Mesendoderm (in vitro differentiated cells): Measurements from ENCODE around the gene SVIL.
"Not testable (repeated sequence)": the region's sequence is repeated elsewhere in the genome, so short reads cannot be mapped to it uniquely, and the experiment has no call there.

Source experiments
- DNase-seq: peaks from one replicate; pipeline ENCODE4 v3.0.0; 2013
- H2AK5ac ChIP-seq: 2 replicates; pipeline ENCODE4 v1.6.1; 2013; ENCODE audit warnings: low read length, inconsistent platforms
- H2BK120ac ChIP-seq: 2 replicates; pipeline ENCODE4 v1.6.1; 2013; ENCODE audit warnings: low read depth, mild to moderate bottlenecking, low read length, moderate library complexity, mixed read lengths
- H2BK15ac ChIP-seq: replicated peaks from 2 replicates; pipeline ENCODE4 v1.6.1; 2013; ENCODE audit warnings: low read depth, mild to moderate bottlenecking, moderate library complexity
- H2BK5ac ChIP-seq: 2 replicates; pipeline ENCODE4 v1.6.1; 2013; ENCODE audit warnings: low read length, inconsistent platforms
- H3K18ac ChIP-seq: 2 replicates; pipeline ENCODE4 v1.6.1; 2013; ENCODE audit warnings: mild to moderate bottlenecking, low read length, mixed read lengths
- H3K23ac ChIP-seq: one replicate; pipeline ENCODE4 v1.6.1; 2013; ENCODE audit warnings: low read length
- H3K27ac ChIP-seq: 2 replicates; pipeline ENCODE4 v1.5.1; 2013; ENCODE audit warnings: low read depth, mild to moderate bottlenecking, inconsistent platforms, low read length, moderate library complexity
- H3K27me3 ChIP-seq: 2 replicates; pipeline ENCODE4 v1.6.1; 2013; ENCODE audit warnings: low read length, control low read depth, mild to moderate bottlenecking, inconsistent platforms; ENCODE audit not compliant: insufficient read depth, poor library complexity
- H3K36me3 ChIP-seq: 2 replicates; pipeline ENCODE4 v1.6.1; 2013; ENCODE audit warnings: low read length, inconsistent platforms; ENCODE audit not compliant: control insufficient read depth, insufficient read depth
- H3K4ac ChIP-seq: one replicate; pipeline ENCODE4 v1.6.1; 2013; ENCODE audit warnings: low read depth, mild to moderate bottlenecking, low read length, moderate library complexity
- H3K4me1 ChIP-seq: 2 replicates; pipeline ENCODE4 v1.6.1; 2013; ENCODE audit warnings: low read depth, low read length, inconsistent platforms; ENCODE audit not compliant: control insufficient read depth
- H3K4me2 ChIP-seq: 2 replicates; pipeline ENCODE4 v1.6.1; 2013; ENCODE audit warnings: low read length
- H3K4me3 ChIP-seq: 2 replicates; pipeline ENCODE4 v1.5.1; 2013; ENCODE audit warnings: mild to moderate bottlenecking, low read length
- H3K56ac ChIP-seq: one replicate; pipeline ENCODE4 v1.6.1; 2013; ENCODE audit warnings: low read length
- H3K79me1 ChIP-seq: 2 replicates; pipeline ENCODE4 v1.6.1; 2013; ENCODE audit warnings: low read length, inconsistent platforms
- H3K79me2 ChIP-seq: 2 replicates; pipeline ENCODE4 v1.6.1; 2013; ENCODE audit warnings: mild to moderate bottlenecking, low read length; ENCODE audit not compliant: control insufficient read depth, insufficient read depth
- H3K9ac ChIP-seq: 2 replicates; pipeline ENCODE4 v1.6.1; 2013; ENCODE audit warnings: low read length, inconsistent platforms
- H4K5ac ChIP-seq: one replicate; pipeline ENCODE4 v1.6.1; 2013; ENCODE audit warnings: low read length
- H4K8ac ChIP-seq: one replicate; pipeline ENCODE4 v1.6.1; 2013; ENCODE audit warnings: low read depth, mild to moderate bottlenecking, control low read depth, low read length, moderate library complexity
- WGBS: extraction: QIAGEN DNeasy Blood & Tissue Kit; methylation state at CpG from one replicate; pipeline ENCODE4 v1.1.7; 2013; ENCODE audit warnings: low lambda C conversion rate, missing lambda C conversion rate; ENCODE audit not compliant: insufficient coverage; ENCODE audit errors: extremely low coverage; 5-methylcytosine and 5-hydroxymethylcytosine counted together

Gene SVIL

DNA sequence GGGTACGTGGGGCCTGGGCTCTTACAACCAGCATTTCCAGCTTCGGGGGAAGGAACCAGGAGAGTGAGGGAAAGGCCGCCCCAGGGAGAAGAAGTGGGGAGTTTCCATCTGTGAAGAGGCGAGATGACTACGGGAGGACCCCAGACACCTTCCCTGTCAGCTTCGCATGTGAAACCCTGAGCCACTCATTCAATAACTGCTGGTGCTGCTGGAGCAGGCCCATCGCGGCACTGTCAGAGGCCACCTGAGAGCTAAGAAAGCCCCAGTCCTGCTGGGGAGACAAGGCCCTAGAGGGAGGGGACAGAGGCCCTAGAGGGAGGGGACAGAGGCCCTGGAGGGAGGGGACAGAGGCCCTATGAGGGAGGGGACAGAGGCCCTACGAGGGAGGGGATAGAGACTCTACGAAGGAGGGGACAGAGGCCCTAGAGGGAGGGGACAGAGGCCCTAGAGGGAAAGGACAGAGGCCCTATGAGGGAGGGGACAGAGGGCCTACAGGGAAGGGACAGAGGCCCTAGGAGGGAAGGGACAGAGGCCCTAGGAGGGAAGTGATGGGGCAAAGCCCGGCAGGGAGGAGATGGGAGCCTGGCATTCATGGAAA lies 128.3 kb downstream of the SVIL start:
- not testable (repeated sequence) for H3K4me3 ChIP-seq, H3K36me3 ChIP-seq, H3K4me1 ChIP-seq, H2BK120ac ChIP-seq, H3K27ac ChIP-seq, H3K79me2 ChIP-seq, H3K9ac ChIP-seq, H4K8ac ChIP-seq, H3K56ac ChIP-seq, H3K23ac ChIP-seq, H4K5ac ChIP-seq, H2BK5ac ChIP-seq, H2AK5ac ChIP-seq, H3K4ac ChIP-seq, H3K79me1 ChIP-seq, H2BK15ac ChIP-seq, H3K27me3 ChIP-seq, H3K18ac ChIP-seq, H3K4me2 ChIP-seq
- WGBS = no CpG with 5 or more reads among the region's 11 CpGs
- DNase-seq = peak; percentile 91

DNA sequence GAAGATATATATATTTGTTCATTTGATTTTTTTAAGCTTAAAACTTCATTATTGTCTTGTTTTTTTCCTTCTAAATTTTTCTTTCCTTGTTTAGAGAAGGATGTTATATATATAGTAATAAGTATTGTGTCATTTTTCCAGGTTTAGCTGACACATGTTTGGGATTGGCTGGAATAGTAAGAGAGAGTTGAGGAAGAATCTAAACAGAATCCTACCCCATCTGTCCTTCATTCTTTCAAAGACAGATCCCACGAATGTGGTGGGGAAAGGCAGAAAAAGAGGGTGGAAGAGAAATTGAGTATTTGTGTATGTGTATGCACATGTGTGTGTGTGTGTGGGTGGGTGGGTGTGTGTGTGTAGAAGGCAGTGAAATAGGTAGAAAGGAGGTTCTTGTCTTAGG lies 132.4 kb downstream of the SVIL start:
- Histone ChIP-seq H3K27ac (no peak overlapping the region), H3K27me3 (no peaks in the 10 kb centered on the region)

DNA sequence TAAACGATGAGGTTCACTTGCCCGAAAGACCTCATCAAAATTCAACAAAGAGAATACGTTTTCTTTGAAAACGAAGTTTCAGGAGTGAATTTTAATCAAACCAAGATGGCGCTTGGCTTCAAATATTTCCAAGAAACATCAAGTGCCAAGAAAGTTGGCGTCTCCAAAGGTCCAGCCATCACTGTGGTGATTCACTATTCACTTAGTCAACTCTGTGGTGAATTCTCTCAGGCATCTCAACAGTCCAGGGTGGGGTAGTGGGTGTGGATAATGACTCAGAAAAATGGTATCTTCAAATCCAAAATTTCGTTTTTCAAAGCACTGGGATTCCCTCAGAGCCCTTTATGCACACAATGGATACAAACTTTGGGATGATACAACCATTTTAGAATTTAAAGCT lies 133.1 kb downstream of the SVIL start:
- no peak overlapping the region for H3K4ac ChIP-seq
- no CpG with 5 or more reads among the region's 7 CpGs for WGBS
- DNase-seq = peak; percentile 60
- no peaks in the 10 kb centered on the region for H3K36me3 ChIP-seq
- no peak overlapping the region for H3K4me3 ChIP-seq
- H3K4me2 ChIP-seq = no peak overlapping the region
- H2BK120ac ChIP-seq = no peak overlapping the region
- no peak overlapping the region for H3K18ac ChIP-seq
- no peak overlapping the region for H2BK15ac ChIP-seq
- H3K27ac ChIP-seq = no peak overlapping the region
- H3K4me1 ChIP-seq = no peaks in the 10 kb centered on the region
- H2BK5ac ChIP-seq = no peak overlapping the region
- no peak overlapping the region for H3K9ac ChIP-seq
- no peak overlapping the region for H2AK5ac ChIP-seq
- no peaks in the 10 kb centered on the region for H3K79me1 ChIP-seq
- H4K8ac ChIP-seq = no peak overlapping the region
- no peak overlapping the region for H3K23ac ChIP-seq
- H3K27me3 ChIP-seq = no peaks in the 10 kb centered on the region
- no peaks in the 10 kb centered on the region for H3K79me2 ChIP-seq
- H3K56ac ChIP-seq = no peak overlapping the region
- H4K5ac ChIP-seq = no peak overlapping the region

More for the DNA sequence above, 132.4 kb downstream of the SVIL start:
- no peaks in the 10 kb centered on the region for H3K36me3 ChIP-seq
- no peak overlapping the region for H3K9ac ChIP-seq
- no peak overlapping the region for H2BK120ac ChIP-seq
- no peak overlapping the region for H3K4me3 ChIP-seq
- no CpG with 5 or more reads among the region's 1 CpG for WGBS
- H3K18ac ChIP-seq = no peak overlapping the region
- H3K4me2 ChIP-seq = no peak overlapping the region
- H4K8ac ChIP-seq = no peak overlapping the region
- no peak overlapping the region for H3K56ac ChIP-seq
- H3K79me2 ChIP-seq = no peaks in the 10 kb centered on the region
- H3K4me1 ChIP-seq = no peaks in the 10 kb centered on the region
- no peak overlapping the region for H4K5ac ChIP-seq
- no peak overlapping the region for H3K23ac ChIP-seq
- no peak overlapping the region for H2BK5ac ChIP-seq
- DNase-seq = no peak
- H3K79me1 ChIP-seq = no peaks in the 10 kb centered on the region
- H2AK5ac ChIP-seq = no peak overlapping the region
- H2BK15ac ChIP-seq = no peak overlapping the region
- no peak overlapping the region for H3K4ac ChIP-seq

DNA sequence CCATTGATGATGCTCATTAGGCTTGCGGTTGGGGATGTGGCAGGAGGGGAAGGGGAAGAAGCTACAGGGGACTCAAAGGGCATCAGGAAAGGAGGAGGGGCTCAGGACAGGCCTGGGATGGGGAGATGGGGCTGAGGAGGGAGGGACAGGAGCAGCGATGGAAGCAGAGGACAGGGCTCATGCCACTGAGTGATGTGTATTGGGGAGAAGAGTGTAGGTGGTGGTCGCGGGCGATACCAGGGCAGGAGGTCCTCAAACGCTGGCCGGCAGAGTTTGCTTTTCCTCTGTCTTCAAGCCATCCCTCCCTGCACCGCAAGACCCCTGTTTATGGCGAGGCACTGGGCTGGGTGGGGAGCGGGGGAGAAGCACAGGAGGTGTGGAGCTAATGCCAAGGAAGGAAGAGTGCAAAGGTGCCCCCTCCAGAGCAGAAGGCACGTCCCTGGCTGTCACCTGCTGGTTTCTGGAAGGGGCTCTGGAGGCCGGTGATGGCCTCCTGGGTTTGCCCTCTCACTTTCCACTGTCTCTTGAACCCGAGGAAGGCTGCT lies 134.7 kb downstream of the SVIL start:
- no peaks in the 10 kb centered on the region for H3K79me2 ChIP-seq
- no peak overlapping the region for H2BK15ac ChIP-seq
- no peak overlapping the region for H4K8ac ChIP-seq
- H3K79me1 ChIP-seq = no peaks in the 10 kb centered on the region
- H3K27ac ChIP-seq = no peak overlapping the region
- H2AK5ac ChIP-seq = no peak overlapping the region
- no peak overlapping the region for H3K4me2 ChIP-seq
- H3K4ac ChIP-seq = no peak overlapping the region
- no peak overlapping the region for H2BK5ac ChIP-seq
- no peak overlapping the region for H2BK120ac ChIP-seq
- H3K36me3 ChIP-seq = no peaks in the 10 kb centered on the region
- no peaks in the 10 kb centered on the region for H3K4me1 ChIP-seq
- H3K27me3 ChIP-seq = no peaks in the 10 kb centered on the region
- H4K5ac ChIP-seq = no peak overlapping the region
- no peak overlapping the region for H3K56ac ChIP-seq
- WGBS = no CpG with 5 or more reads among the region's 13 CpGs
- H3K9ac ChIP-seq = no peak overlapping the region
- H3K18ac ChIP-seq = no peak overlapping the region
- H3K4me3 ChIP-seq = no peak overlapping the region
- no peak overlapping the region for H3K23ac ChIP-seq
- no peak for DNase-seq

DNA sequence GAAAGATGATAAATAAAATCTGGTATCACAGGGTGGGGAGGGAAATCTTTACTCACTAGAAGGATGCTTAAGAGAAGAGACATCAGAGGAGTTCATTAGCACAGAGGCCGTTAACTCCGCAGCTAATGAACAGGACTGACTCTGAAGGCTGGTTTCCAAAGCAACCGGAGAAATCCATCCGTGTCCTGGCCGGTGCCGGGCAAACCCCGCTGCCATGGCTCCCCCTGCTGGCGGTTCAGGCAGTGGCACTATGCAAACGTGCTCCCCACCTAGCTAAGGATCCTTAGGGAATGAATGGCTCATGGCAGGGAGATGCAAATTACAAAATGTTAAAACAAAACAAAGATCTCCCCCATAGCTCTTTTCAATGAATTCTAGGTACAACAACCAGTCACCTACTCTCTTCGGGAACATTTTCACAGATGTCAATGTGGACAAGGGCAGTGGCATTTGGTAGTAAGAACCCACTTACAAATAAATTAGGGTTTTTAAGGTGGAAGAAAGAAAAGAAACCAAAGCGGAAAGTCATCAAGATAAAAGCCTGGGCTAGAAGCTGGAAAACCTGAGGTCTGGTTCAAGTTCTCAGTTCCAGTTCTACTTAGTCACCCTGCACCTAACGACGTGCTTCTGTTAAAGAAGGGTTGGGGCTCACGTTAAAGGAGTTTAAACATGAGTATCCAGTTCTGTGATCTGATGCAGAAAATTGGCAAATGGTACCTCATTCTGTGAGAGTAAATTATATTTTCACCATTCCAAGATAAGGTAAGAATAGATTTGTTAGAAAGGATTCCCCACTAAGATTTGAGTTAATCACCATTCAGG lies 138.2 kb downstream of the SVIL start:
- Histone ChIP-seq H4K8ac (no peak overlapping the region), H2BK15ac (no peak overlapping the region), H3K4me3 (no peak overlapping the region), H3K4ac (no peak overlapping the region), H3K27ac (peak overlapping the region; percentile 37), H3K18ac (no peak overlapping the region), H3K27me3 (no peaks in the 10 kb centered on the region), H3K79me2 (no peaks in the 10 kb centered on the region), H3K36me3 (no peaks in the 10 kb centered on the region), H2BK5ac (no peak overlapping the region), H4K5ac (no peak overlapping the region), H3K9ac (no peak overlapping the region), H3K4me2 (no peak overlapping the region), H3K56ac (no peak overlapping the region), H3K79me1 (no peaks in the 10 kb centered on the region), H3K23ac (no peak overlapping the region), H3K4me1 (no peaks in the 10 kb centered on the region), H2AK5ac (no peak overlapping the region), H2BK120ac (no peak overlapping the region)
- WGBS = no CpG with 5 or more reads among the region's 14 CpGs
- peak; percentile 87 for DNase-seq
